PC-3 (cell line): ENCODE results near the gene POLD1.

Source experiments
- EZH2 ChIP-seq: fragments of 300-600 bp; sonication (generic); IDR thresholded peaks from one replicate; pipeline ENCODE4 v1.6.1; 2017; ENCODE audit warnings: antibody characterized with exemption, mild to moderate bottlenecking, low read length; ENCODE audit not compliant: unreplicated experiment
- EZH2phosphoT487 ChIP-seq: fragments of 300-600 bp; sonication (generic); IDR thresholded peaks from 2 replicates; pipeline ENCODE4 v1.6.1; 2018; ENCODE audit warnings: mild to moderate bottlenecking, antibody characterized with exemption, low read length, borderline replicate concordance
- TF ChIP-seq, protein P1 (sequence below): fragments of 300-600 bp; sonication (generic); conservative IDR thresholded peaks from 2 replicates; pipeline ENCODE4 v1.5.1; 2017; ENCODE audit warnings: antibody characterized with exemption, low read depth, mild to moderate bottlenecking, low read length

DNA sequence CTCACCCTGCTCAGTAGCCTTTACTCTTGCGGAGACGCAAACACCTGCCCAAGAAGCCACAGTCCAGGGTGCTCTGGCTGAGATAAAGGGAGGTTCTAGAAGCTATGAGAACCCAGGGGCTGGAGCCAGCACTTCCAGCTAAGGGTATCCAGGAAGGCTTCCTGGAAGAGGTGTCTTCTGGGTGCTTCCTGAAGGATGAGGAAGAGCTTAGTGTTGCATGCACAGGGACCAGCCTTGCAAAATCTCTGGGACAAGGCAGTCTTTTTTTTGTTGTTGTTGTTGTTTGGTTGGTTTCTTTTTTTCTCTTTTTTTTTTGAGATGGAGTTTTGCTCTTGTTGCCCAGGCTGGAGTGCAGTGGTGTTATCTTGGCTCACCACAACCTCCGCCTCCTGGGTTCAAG lies 69.1 kb downstream of the POLD1 start:
- TF ChIP-seq, protein P1, sequence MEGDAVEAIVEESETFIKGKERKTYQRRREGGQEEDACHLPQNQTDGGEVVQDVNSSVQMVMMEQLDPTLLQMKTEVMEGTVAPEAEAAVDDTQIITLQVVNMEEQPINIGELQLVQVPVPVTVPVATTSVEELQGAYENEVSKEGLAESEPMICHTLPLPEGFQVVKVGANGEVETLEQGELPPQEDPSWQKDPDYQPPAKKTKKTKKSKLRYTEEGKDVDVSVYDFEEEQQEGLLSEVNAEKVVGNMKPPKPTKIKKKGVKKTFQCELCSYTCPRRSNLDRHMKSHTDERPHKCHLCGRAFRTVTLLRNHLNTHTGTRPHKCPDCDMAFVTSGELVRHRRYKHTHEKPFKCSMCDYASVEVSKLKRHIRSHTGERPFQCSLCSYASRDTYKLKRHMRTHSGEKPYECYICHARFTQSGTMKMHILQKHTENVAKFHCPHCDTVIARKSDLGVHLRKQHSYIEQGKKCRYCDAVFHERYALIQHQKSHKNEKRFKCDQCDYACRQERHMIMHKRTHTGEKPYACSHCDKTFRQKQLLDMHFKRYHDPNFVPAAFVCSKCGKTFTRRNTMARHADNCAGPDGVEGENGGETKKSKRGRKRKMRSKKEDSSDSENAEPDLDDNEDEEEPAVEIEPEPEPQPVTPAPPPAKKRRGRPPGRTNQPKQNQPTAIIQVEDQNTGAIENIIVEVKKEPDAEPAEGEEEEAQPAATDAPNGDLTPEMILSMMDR, result no peak
- no peak for TF ChIP-seq EZH2
- no peak for TF ChIP-seq EZH2phosphoT487
